ENCODE measurements around the gene TTC7B.

The TTC7B gene

GRCh38 chr14:90599748-90600507 lies 216.3 kb downstream of the TTC7B start:
- DNase-seq (ENCODE audit: low read depth in 2 of 2) = no peak

GRCh38 chr14:90599339-90599738 lies 216.9 kb downstream of the TTC7B start:
- no peak for DNase-seq (ENCODE audit: low read depth in 2 of 2)

- DNase-seq (ENCODE audit: low read depth in 2 of 2) = no peak
Observed at GRCh38 chr14:90597961-90598360, 218.3 kb downstream of the TTC7B start.

GRCh38 chr14:90596733-90597132 lies 219.5 kb downstream of the TTC7B start:
- no peak for DNase-seq (ENCODE audit: low read depth in 2 of 2)

GRCh38 chr14:90593254-90594040 lies 222.8 kb downstream of the TTC7B start:
- no peak for DNase-seq (ENCODE audit: low read depth in 2 of 2)

GRCh38 chr14:90592655-90593054 lies 223.6 kb downstream of the TTC7B start:
- DNase-seq (ENCODE audit: low read depth in 2 of 2) = no peak

GRCh38 chr14:90587918-90588317 lies 228.3 kb downstream of the TTC7B start:
- DNase-seq (ENCODE audit: low read depth in 2 of 2) = no peak

GRCh38 chr14:90587252-90587910 lies 228.8 kb downstream of the TTC7B start:
- no peak for DNase-seq (ENCODE audit: low read depth in 2 of 2)

GRCh38 chr14:90585106-90585505 lies 231.1 kb downstream of the TTC7B start:
- DNase-seq (ENCODE audit: low read depth in 2 of 2) = no peak

GRCh38 chr14:90583916-90584605 lies 232.2 kb downstream of the TTC7B start:
- no peak for DNase-seq (ENCODE audit: low read depth in 2 of 2)

GRCh38 chr14:90583427-90583826 lies 232.8 kb downstream of the TTC7B start:
- no peak for DNase-seq (ENCODE audit: low read depth in 2 of 2)

- DNase-seq (ENCODE audit: low read depth in 2 of 2) = no peak
Observed at GRCh38 chr14:90582166-90582565, 234.1 kb downstream of the TTC7B start.

- DNase-seq (ENCODE audit: low read depth in 2 of 2) = no peak
Observed at GRCh38 chr14:90581745-90582144, 234.5 kb downstream of the TTC7B start.

- no peak for DNase-seq (ENCODE audit: low read depth in 2 of 2)
Observed at GRCh38 chr14:90580377-90581335, 235.6 kb downstream of the TTC7B start.

GRCh38 chr14:90579816-90580215 lies 236.4 kb downstream of the TTC7B start:
- DNase-seq (ENCODE audit: low read depth in 2 of 2) = no peak

- DNase-seq (ENCODE audit: low read depth in 2 of 2) = no peak
Observed at GRCh38 chr14:90579088-90579487, 237.1 kb downstream of the TTC7B start.

GRCh38 chr14:90578283-90578985 lies 237.8 kb downstream of the TTC7B start:
- no peak for DNase-seq (ENCODE audit: low read depth in 2 of 2)

GRCh38 chr14:90577661-90578282 lies 238.5 kb downstream of the TTC7B start:
- no peak for DNase-seq (ENCODE audit: low read depth in 2 of 2)

- no peak for DNase-seq (ENCODE audit: low read depth in 2 of 2)
Observed at GRCh38 chr14:90576981-90577660, 239.1 kb downstream of the TTC7B start.
